HepG2 (cell line): ENCODE results near the gene CLIC3. TPM values are rescaled to one million over a fixed set of nuclear protein-coding genes. Genes with fewer than 3 reads are reported as not detected.

Experiments used
- ATAC-seq: fragments of 200-7000 bp; cut with Tn5 transposase; 3 replicates; pipeline ENCODE4 v1.9.1; 2020; ENCODE audit warnings: mild to moderate bottlenecking, moderate library complexity
- BruUV-seq: library from RNA; stranded (reverse); fragments of 400-500 nt; replicated peaks from 2 replicates; lab custom pipeline; 2021; lab: Mats Ljungman, UMichigan
- CTCF ChIA-PET: fragments of 300-600 bp; formaldehyde crosslinking; extraction: SDS; loops from one replicate; lab custom pipeline; 2021; ENCODE audit warnings: low total read pairs, inconsistent platforms, low intra/inter-chr PET ratio; lab: Yijun Ruan, JAX
- POLR2A ChIA-PET: fragments of 350-600 bp; sonication (Branson Sonifier 250); formaldehyde crosslinking; loops from one replicate; lab custom pipeline; 2020; ENCODE audit warnings: antibody characterized with exemption, inconsistent platforms; lab: Yijun Ruan, JAX
- DNase-seq: peaks from one replicate; pipeline ENCODE4 v3.0.0-alpha.2; 2015; ENCODE audit warnings: low spot score
- FAIRE-seq: peaks from 3 replicates; lab custom pipeline; 2011; peaks lifted over from hg19 to GRCh38; lab: Jason Lieb, UNC
- H2AFZ ChIP-seq: one replicate; pipeline ENCODE4 v1.6.1; 2011; ENCODE audit warnings: low read length, inconsistent platforms
- H3K27ac ChIP-seq: fragments of 300-600 bp; 3 replicates; pipeline ENCODE4 v1.8.0; 2011; ENCODE audit warnings: mixed run types, mild to moderate bottlenecking, mixed read lengths, low read length, inconsistent platforms; ENCODE audit not compliant: insufficient read depth; ENCODE audit errors: extremely low read length
- H3K27me3 ChIP-seq, 2 experiments: fragments of 200-600 bp in 1 of 2; 2 replicates in 1 of 2; 3 replicates in 1 of 2; pipeline versions ENCODE4 v1.6.0 to v1.8.0; 2011; ENCODE audit warnings: low read length in 2 of 2, mild to moderate bottlenecking in 2 of 2, moderate library complexity in 2 of 2, inconsistent platforms in 1 of 2; ENCODE audit not compliant: insufficient read depth in 2 of 2, control insufficient read depth in 1 of 2
- H3K36me3 ChIP-seq, 2 experiments: fragments of 200-600 bp in 1 of 2; replicated peaks in 1 of 2; 2 replicates in 1 of 2; 3 replicates in 1 of 2; pipeline versions ENCODE4 v1.5.1 to v1.8.0; 2011; ENCODE audit warnings: low read length in 2 of 2, inconsistent platforms in 1 of 2; ENCODE audit not compliant: insufficient read depth in 2 of 2, control insufficient read depth in 1 of 2
- H3K4me1 ChIP-seq: 2 replicates; pipeline ENCODE4 v1.5.1; 2012; ENCODE audit warnings: low read length, inconsistent platforms; ENCODE audit not compliant: insufficient read depth
- H3K4me2 ChIP-seq: 2 replicates; pipeline ENCODE4 v1.6.0; 2011; ENCODE audit warnings: low read depth, low read length, inconsistent platforms
- H3K4me3 ChIP-seq, 3 experiments: fragments of 200-600 bp in 1 of 3; sonication (generic), shearing (Covaris generic) in 1 of 3; replicated peaks in 1 of 3; 2 replicates each; pipeline ENCODE4 v1.5.1; 2011 to 2016; ENCODE audit warnings: low read length in 3 of 3, inconsistent platforms in 2 of 3, low read depth in 2 of 3, mild to moderate bottlenecking in 2 of 3, control low read depth in 1 of 3, mixed read lengths in 1 of 3; ENCODE audit not compliant: insufficient read depth in 1 of 3
- H3K79me2 ChIP-seq: one replicate; pipeline ENCODE4 v1.6.1; 2011; ENCODE audit warnings: low read length, inconsistent platforms; ENCODE audit not compliant: insufficient read depth
- H3K9ac ChIP-seq: 2 replicates; pipeline ENCODE4 v1.6.0; 2011; ENCODE audit warnings: mild to moderate bottlenecking, low read depth, low read length, inconsistent platforms; ENCODE audit not compliant: insufficient read depth
- H3K9me3 ChIP-seq: 2 replicates; pipeline ENCODE4 v1.5.1; 2012; ENCODE audit warnings: mild to moderate bottlenecking, low read length
- H4K20me1 ChIP-seq: 2 replicates; pipeline ENCODE4 v1.6.0; 2011; ENCODE audit warnings: inconsistent platforms, mild to moderate bottlenecking, low read length, moderate library complexity; ENCODE audit not compliant: insufficient read depth
- HIVEP1 ChIP-seq: sonication (generic); formaldehyde crosslinking; IDR thresholded peaks from 2 replicates; pipeline ENCODE4 v1.4.0; 2020; ENCODE audit warnings: mild to moderate bottlenecking, missing genetic modification reagents
- HMG20B ChIP-seq: conservative IDR thresholded peaks from 2 replicates; pipeline ENCODE4 v1.6.1; 2016; ENCODE audit warnings: missing genetic modification reagents, missing compliant biosample characterization
- MTF2 ChIP-seq: sonication (generic); formaldehyde crosslinking; IDR thresholded peaks from 2 replicates; pipeline ENCODE4 v1.5.0; 2020; ENCODE audit warnings: missing genetic modification reagents, borderline replicate concordance
- SOX6 ChIP-seq, 2 experiments: fragments of 450-650 bp in 1 of 2; sonication (generic) in 1 of 2; formaldehyde crosslinking in 1 of 2; IDR thresholded peaks; 2 replicates each; pipeline versions ENCODE4 v1.4.0 to v1.6.1; 2017 to 2020; ENCODE audit warnings: antibody characterized with exemption in 1 of 2, mild to moderate bottlenecking in 1 of 2, missing genetic modification reagents in 1 of 2
- SP2 ChIP-seq: sonication (generic); formaldehyde crosslinking; IDR thresholded peaks from 2 replicates; pipeline ENCODE4 v1.5.1; 2020; ENCODE audit warnings: mild to moderate bottlenecking, missing genetic modification reagents
- TOE1 ChIP-seq: sonication (generic); formaldehyde crosslinking; IDR thresholded peaks from 2 replicates; pipeline ENCODE4 v1.4.0; 2020; ENCODE audit warnings: mild to moderate bottlenecking, missing genetic modification reagents
- ZMAT5 ChIP-seq: sonication (generic); formaldehyde crosslinking; IDR thresholded peaks from 2 replicates; pipeline ENCODE4 v1.5.0; 2020; ENCODE audit warnings: mild to moderate bottlenecking, low read depth, missing genetic modification reagents, borderline replicate concordance
- ZMYM4 ChIP-seq: sonication (generic); formaldehyde crosslinking; IDR thresholded peaks from 2 replicates; pipeline ENCODE4 v1.8.1; 2023; ENCODE audit warnings: mild to moderate bottlenecking, missing genetic modification reagents
- ZNF124 ChIP-seq: sonication (generic); formaldehyde crosslinking; IDR thresholded peaks from 2 replicates; pipeline ENCODE4 v1.4.0; 2020; ENCODE audit warnings: missing genetic modification reagents
- ZNF460 ChIP-seq: sonication (generic); formaldehyde crosslinking; IDR thresholded peaks from 2 replicates; pipeline ENCODE4 v1.5.1; 2020; ENCODE audit warnings: missing genetic modification reagents, mild to moderate bottlenecking, borderline replicate concordance
- ZNF501 ChIP-seq: sonication (generic); formaldehyde crosslinking; IDR thresholded peaks from 2 replicates; pipeline ENCODE4 v1.5.1; 2020; ENCODE audit warnings: mild to moderate bottlenecking, moderate library complexity, missing genetic modification reagents
- WGBS: methylation state at CpG from one replicate; pipeline ENCODE4 v1.1.6; 2017; ENCODE audit warnings: low lambda C conversion rate; 5-methylcytosine and 5-hydroxymethylcytosine counted together
- in situ Hi-C: cut with HindIII; loops from 2 replicates; pipeline ENCODE4 v1.10.0; 2017; ENCODE audit warnings: low pct_unique_long_range_greater_than_20kb; ENCODE audit not compliant: extremely low pct_ligation_motif_present
- intact Hi-C: fragments of 100-400 bp; cut with micrococcal nuclease; formaldehyde crosslinking; loops from one replicate; pipeline ENCODE4 v1.10.0; 2022; ENCODE audit not compliant: unreplicated experiment
- polyA plus RNA-seq, 8 experiments: library from polyadenylated mRNA; depleted of rRNA in 3 of 8; stranded (reverse) in 7 of 8; unstranded in 1 of 8; fragments of >200 nt; fragmentation: Illumina TruSeq in 4 of 8; extraction: Trizol in 4 of 8; gene quantifications; 2 replicates each; pipeline versions ENCODE4 v1.2.1 to v1.2.3, GENCODE V29; 2011 to 2016; ENCODE audit warnings: low read depth in 4 of 8, missing spikeins in 1 of 8, mixed read lengths in 1 of 8; ENCODE audit not compliant: insufficient read depth in 1 of 8
- total RNA-seq, 5 experiments: library from RNA; depleted of rRNA; stranded (reverse); fragments of >200 nt; fragmentation: Illumina TruSeq; extraction: Trizol; gene quantifications; 2 replicates each; pipeline ENCODE4 v1.2.3, GENCODE V29; 2016; ENCODE audit warnings: low read depth in 1 of 5
- TF ChIP-seq, protein P1 (sequence below): sonication (generic); formaldehyde crosslinking; IDR thresholded peaks from 2 replicates; pipeline ENCODE4 v1.5.0; 2020; ENCODE audit warnings: missing genetic modification reagents
- TF ChIP-seq, protein P2 (sequence below): sonication (generic); formaldehyde crosslinking; IDR thresholded peaks from 2 replicates; pipeline ENCODE4 v1.4.0; 2020; ENCODE audit warnings: missing genetic modification reagents

CLIC3 gene
- total and polyA plus RNA-seq, 2 of the 13 experiments (the other 11 are each of a cell fraction or from before 2014, with no cell fraction given) = 0.51 to 1.5 TPM

- H3K36me3 ChIP-seq = no peaks in the 10 kb centered on the region
- 97% methylated on average over 6 of the region's 9 CpGs for WGBS
- H2AFZ ChIP-seq = no peak overlapping the region
- no peaks in the 10 kb centered on the region for H4K20me1 ChIP-seq
- ChIA-PET POLR2A (no interaction called here), CTCF (no interaction called here)
- H3K9ac ChIP-seq = no peak overlapping the region
- peaks cover 5 to 17% of the 10 kb centered on the region in 2 experiments for H3K27me3 ChIP-seq
- no TSS peak for BruUV-seq
- H3K4me1 ChIP-seq = peaks cover 8% of the 10 kb centered on the region
- DNase-seq = no peak
- no peak overlapping the region for H3K4me2 ChIP-seq
- H3K79me2 ChIP-seq = no peaks in the 10 kb centered on the region
- no peak for ATAC-seq
- FAIRE-seq = no peak
- in situ Hi-C loops = no loop called here
- no peak overlapping the region for H3K27ac ChIP-seq
- no peak overlapping the region for H3K4me3 ChIP-seq
- intact Hi-C loops = no loop called here
- H3K9me3 ChIP-seq = no peaks in the 10 kb centered on the region
- TF ChIP-seq ZNF124 (CRISPR knock-in tag) = no peak
- no peak for TF ChIP-seq ZNF460 (CRISPR knock-in tag)
- no peak for TF ChIP-seq ZMAT5 (CRISPR knock-in tag)
- TF ChIP-seq, protein P1, sequence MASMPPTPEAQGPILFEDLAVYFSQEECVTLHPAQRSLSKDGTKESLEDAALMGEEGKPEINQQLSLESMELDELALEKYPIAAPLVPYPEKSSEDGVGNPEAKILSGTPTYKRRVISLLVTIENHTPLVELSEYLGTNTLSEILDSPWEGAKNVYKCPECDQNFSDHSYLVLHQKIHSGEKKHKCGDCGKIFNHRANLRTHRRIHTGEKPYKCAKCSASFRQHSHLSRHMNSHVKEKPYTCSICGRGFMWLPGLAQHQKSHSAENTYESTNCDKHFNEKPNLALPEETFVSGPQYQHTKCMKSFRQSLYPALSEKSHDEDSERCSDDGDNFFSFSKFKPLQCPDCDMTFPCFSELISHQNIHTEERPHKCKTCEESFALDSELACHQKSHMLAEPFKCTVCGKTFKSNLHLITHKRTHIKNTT (CRISPR knock-in tag) = no peak
- no peak for TF ChIP-seq HIVEP1
- no peak for TF ChIP-seq ZNF501 (CRISPR knock-in tag)
- no peak for TF ChIP-seq TOE1
- TF ChIP-seq, protein P2, sequence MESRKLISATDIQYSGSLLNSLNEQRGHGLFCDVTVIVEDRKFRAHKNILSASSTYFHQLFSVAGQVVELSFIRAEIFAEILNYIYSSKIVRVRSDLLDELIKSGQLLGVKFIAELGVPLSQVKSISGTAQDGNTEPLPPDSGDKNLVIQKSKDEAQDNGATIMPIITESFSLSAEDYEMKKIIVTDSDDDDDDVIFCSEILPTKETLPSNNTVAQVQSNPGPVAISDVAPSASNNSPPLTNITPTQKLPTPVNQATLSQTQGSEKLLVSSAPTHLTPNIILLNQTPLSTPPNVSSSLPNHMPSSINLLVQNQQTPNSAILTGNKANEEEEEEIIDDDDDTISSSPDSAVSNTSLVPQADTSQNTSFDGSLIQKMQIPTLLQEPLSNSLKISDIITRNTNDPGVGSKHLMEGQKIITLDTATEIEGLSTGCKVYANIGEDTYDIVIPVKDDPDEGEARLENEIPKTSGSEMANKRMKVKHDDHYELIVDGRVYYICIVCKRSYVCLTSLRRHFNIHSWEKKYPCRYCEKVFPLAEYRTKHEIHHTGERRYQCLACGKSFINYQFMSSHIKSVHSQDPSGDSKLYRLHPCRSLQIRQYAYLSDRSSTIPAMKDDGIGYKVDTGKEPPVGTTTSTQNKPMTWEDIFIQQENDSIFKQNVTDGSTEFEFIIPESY (CRISPR knock-in tag) = no peak
- no peak for TF ChIP-seq HMG20B (CRISPR knock-in tag)
- TF ChIP-seq SP2 (CRISPR knock-in tag) = no peak
- no peak for TF ChIP-seq MTF2 (CRISPR knock-in tag)
- TF ChIP-seq SOX6 (IDR thresholded peaks at IDR 0.05) = no peak
- no peak for TF ChIP-seq SOX6 (CRISPR knock-in tag; IDR thresholded peaks at IDR 0.05)
- TF ChIP-seq ZMYM4 (CRISPR knock-in tag) = no peak
- TF ChIP-seq, all 625 proteins: peak for 0
Observed at GRCh38 chr9:136955943-136956335, 40.4 kb downstream of the CLIC3 start.
